HG03095 (cell line): ENCODE measurements around the gene SCAMP2.
A peak's percentile ranks its signal among the peaks of the same experiment; 100 is the strongest.

Source experiments
- ATAC-seq: cut with Tn5 transposase; IDR thresholded peaks from one replicate; pipeline ENCODE4 v1.9.1; 2021; ENCODE audit warnings: moderate library complexity; ENCODE audit not compliant: unreplicated experiment

Gene SCAMP2

GRCh38 chr15:74863239-74864056 is 9.7 kb downstream of the SCAMP2 start:
- no peak for ATAC-seq

DNA sequence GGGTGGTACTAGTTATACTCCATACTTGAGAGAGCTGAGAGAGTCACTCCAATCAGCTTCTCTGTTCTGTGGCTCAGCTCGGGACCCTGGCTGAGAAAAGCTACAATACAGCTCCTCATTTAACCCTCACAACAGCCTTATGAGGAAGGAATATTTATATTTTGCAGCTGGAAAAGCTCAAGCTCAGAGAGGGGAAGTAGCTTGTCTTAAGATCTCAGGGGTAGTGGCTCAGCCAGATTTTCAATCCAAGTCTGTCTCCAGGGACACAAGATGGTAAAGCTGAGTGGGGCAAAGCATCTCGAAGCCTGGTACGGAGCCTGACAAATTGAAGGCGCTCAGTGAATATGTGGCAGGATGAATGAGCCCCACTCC is 14.8 kb downstream of the SCAMP2 start:
- ATAC-seq, result no peak

DNA sequence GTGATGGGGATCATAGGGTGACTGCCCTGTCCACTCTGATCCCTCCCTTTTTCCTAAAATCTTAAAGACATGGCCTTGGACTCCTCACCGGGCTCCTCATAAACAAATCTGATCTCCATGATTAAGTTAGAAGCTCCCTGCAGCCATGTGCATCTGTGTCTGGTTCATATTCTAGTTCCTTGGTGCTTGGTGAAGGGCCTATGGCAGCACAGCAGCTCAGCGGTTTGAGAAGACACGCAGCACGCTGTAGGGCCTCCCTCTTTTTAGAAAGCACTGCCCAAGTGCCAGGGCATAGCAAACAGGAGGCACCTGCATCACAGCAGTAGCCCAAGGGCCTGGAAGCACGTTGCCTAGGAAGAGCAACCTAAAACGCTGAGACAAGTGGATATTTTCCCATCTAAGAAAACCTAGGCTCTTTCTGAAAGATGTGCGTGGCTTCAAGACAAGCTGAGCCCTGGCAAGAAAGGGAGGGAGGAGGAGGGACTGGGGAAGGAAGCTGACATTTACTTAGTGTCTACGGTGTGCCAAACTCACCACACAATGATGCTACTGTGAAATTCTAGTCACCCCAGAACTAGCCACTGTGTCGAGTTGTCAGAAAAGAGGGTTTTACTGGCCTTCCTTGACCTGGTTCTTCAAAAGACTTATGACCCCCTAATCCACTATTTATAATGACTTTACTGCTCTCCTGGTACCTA is 15.3 kb downstream of the SCAMP2 start:
- peak; percentile 4 for ATAC-seq

DNA sequence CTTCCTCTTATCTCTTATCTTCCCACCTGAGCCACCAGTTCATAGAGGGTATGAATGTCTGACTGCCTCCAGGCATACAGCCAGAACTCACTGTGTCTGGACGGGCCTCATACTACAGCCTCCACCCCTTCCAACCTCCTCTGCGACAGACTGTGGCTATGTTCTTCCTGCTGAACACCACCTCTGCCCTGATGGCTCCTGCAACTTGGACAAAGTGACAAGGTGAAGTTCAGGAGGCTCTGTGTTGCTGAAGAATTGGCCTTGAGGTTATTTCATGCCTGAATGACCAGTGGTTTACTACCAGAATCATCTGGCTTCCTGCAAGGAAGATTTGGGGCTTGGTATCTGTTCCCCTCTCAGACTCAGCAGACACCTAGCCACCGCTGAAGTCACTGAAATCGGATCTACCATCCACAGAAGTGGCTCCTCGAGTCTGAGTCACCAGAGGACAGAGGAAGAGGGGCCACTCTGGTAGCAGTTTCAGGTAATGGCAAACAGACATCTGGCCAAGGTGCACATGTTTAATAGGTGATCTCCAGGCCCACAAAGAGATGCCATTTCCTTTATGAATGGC is 16.0 kb downstream of the SCAMP2 start:
- ATAC-seq, result peak; percentile 72

- no peak for ATAC-seq
Measured at GRCh38 chr15:74856537-74856936, 16.6 kb downstream of the SCAMP2 start.

GRCh38 chr15:74855857-74856256 is 17.3 kb downstream of the SCAMP2 start:
- no peak for ATAC-seq

DNA sequence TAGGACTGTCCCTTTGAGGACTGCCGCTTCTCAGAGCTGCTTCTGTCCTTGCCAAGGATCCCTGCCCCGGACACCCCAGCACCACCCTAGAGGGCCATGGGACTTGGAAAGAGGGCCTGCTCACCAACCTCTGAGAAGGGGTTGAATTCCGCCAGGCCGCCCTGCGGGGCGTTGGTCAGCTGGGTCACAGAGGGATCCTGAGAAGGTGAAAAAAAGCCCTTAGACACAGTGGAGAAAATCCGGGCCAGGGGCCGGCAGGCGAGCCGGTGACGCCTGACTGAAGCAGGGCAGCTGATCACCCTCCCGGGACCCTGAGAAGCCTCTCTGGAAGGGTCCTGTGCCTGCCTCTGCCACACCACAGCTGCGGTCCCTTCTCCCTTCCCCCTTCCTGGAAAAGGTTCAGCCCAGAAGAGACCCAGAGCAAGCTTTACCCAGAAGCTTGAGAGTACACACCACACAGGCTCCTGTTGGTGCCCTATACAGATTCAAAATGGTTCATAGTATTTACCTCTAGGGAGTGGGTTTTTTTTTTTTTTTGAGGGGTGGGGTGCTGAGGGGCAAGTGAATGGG is 18.6 kb downstream of the SCAMP2 start:
- ATAC-seq, result no peak

DNA sequence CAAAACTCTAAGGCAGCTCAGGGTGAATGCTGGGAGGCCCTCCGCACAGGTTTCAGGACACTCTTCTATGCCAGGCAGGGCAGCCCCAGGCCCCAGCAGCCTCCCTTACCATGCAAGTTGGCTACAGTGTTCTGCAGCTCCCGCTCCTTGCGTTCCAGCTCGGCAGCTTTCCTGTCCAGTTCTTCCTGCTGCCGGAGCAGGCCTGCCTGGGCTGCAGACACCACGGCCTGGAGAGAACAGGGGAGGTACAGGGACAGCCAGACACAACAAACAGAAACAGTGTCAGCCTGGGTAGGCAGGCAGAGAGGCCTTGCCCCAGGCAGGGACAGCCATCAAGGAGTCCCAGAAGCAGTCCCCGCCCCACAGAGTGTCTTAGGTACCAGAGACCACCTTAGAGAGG is 21.2 kb downstream of the SCAMP2 start:
- ATAC-seq, result no peak

DNA sequence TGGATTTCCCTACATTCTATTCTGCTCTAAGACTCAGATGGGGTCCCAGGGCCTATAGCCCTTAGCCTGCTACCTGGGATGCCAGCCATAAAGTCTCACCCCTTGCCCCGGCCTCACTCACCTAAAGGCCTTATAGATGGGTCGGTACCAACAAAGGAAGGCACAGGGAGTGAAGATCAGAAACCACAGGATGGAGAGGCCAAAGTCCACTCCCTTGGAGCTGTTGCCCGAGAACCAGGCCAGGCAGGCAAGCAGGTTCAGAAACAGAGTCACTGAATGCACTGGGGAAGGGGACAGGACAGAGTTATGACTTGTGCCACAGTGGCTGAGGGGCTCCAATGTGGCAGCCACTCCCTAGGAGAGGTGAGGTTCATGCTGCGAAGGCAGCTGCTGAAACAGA is 22.8 kb downstream of the SCAMP2 start:
- no peak for ATAC-seq

GRCh38 chr15:74847432-74847831 is 25.7 kb downstream of the SCAMP2 start:
- ATAC-seq, result no peak

DNA sequence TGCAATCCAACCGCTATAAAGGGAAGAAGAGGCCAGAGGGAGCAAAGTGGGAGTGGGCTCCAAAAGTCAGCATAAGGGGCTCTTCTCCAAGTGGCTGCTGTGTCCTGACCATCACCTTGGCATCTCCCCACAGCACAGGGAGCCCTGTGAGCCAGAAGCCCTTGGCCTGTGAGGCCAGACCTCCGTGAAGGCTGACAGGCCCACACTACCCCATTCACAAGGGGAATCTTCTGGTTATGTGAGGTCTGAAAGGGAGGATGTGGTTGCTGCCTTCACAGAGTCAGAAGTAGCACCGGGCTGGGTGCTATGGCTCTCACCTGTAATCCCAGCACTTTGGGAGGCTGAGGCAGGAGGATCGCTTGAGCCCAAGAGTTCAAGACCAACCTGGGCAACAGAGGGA is 27.6 kb downstream of the SCAMP2 start:
- no peak for ATAC-seq

- ATAC-seq, result no peak
Measured at GRCh38 chr15:74845208-74845568, 28.0 kb downstream of the SCAMP2 start.

- no peak for ATAC-seq
Measured at GRCh38 chr15:74844319-74845207, 28.6 kb downstream of the SCAMP2 start.

DNA sequence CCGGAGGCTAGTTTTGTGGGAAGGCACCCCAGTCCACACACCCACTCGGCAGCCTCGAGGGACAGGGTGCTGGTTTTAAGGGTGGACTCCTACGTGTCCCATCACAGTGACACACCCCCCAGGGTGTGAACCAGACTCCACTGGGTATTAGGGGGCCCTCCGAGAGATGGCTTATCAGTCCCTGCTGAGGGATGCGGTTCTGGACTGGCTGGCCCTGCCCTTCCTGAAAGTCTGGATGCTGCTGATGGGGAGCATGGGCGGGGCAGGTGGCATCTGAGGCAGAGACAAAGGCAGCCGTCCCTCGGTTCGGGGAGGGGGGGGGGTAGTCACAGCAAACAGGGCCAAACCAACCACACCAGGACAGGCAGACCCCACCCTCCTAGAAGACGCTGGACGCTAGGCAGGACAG is 29.3 kb downstream of the SCAMP2 start:
- ATAC-seq, result no peak

GRCh38 chr15:74843445-74843828 is 29.7 kb downstream of the SCAMP2 start:
- no peak for ATAC-seq

DNA sequence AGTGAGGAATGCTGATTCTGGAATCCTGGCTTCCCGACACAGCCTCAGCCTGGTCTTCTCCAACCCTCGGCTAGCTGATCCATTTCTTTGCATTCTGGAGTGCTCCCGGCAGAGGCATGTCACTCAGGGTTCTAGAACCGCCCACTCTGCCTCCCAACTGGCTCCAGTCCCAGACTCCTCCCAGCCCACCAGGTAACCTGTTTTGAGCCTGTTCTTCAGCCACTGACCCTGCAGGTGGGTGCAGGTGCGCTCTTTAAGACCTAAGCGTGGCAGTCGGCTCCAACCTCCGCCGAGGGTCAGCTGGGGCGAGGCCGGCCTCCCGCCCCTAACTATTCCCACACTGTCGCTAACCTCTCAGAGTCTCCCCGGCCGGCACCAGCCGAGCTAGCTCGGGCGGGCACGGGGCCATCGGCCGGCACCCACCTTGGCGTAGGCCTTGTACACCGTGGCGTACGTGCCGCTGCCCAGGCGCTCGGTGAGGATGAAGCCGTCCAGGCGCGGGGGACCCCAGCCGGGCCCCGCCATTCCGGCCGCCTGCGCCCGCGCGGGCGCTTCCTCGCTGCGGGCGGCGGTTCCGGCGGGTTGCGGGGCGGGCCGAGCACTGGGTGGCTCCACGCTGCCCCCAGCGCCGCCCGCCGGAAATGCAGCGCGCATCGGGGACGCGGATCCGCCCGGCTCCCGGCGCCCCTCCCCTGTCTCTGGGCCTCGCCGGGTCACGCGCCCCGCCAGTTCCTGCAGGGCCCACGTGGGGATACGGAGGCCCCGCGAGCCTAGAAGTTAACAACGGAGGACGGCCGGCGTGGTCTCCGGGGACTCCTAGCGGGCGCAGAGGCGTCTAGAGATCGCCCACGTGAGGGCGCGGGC is 30.4 kb downstream of the SCAMP2 start, which contains the start of gene ULK3:
ULK3 (minus strand) TSS at position 576 of the 864 bp plus-strand sequence; CDS start at position 525, 51 bp downstream.
- ATAC-seq, result peak; percentile 78

GRCh38 chr15:74841891-74842373 is 31.2 kb downstream of the SCAMP2 start:
- ATAC-seq, result no peak

GRCh38 chr15:74840851-74841775 is 32.1 kb downstream of the SCAMP2 start:
- ATAC-seq, result no peak
